ENCODE measurements around the gene MAP2K1.
"Not testable (repeated sequence)": the region's sequence is repeated elsewhere in the genome, so short reads cannot be mapped to it uniquely, and the experiment has no call there.

The MAP2K1 gene

DNA sequence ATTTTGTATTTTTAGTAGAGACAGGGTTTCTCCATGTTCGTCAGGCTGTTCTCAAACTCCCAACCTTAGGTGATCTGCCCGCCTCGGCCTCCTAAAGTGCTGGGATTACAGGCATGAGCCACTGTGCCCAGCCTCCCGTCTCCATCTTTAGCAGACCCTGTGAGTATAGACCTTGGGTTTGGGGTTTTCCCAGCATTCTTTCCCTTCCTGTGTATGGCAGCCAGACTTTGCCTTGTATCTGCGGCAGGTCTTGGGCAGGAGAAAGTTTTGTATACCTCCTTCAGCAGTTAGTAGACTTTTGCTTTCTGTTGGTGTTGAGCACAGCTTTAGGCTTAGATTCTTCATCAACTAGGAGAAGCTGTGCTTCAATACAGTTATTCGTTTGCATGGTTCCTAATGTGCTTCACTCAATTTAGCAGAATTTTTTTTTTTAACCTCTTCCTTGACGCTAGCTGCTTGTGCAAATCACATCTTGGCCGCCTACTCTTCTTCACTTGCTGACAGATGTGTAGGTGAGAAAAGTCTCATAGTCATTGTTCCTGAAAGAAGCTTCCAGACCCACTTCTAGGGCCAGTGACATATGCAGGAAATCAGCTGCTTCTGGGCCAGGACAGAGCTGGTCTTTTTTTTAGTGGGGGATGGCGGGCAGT is 38.4 kb downstream of the MAP2K1 start:
- no peak for DNase-seq (ENCODE audit: low read depth)

- no peak for DNase-seq (ENCODE audit: low read depth)
Observed at GRCh38 chr15:66425837-66426236, 39.1 kb downstream of the MAP2K1 start.

- DNase-seq (ENCODE audit: low read depth): no peak
Observed at GRCh38 chr15:66429117-66429516, 42.4 kb downstream of the MAP2K1 start.

- no peak for DNase-seq (ENCODE audit: low read depth)
Observed at GRCh38 chr15:66429546-66429945, 42.8 kb downstream of the MAP2K1 start.

DNA sequence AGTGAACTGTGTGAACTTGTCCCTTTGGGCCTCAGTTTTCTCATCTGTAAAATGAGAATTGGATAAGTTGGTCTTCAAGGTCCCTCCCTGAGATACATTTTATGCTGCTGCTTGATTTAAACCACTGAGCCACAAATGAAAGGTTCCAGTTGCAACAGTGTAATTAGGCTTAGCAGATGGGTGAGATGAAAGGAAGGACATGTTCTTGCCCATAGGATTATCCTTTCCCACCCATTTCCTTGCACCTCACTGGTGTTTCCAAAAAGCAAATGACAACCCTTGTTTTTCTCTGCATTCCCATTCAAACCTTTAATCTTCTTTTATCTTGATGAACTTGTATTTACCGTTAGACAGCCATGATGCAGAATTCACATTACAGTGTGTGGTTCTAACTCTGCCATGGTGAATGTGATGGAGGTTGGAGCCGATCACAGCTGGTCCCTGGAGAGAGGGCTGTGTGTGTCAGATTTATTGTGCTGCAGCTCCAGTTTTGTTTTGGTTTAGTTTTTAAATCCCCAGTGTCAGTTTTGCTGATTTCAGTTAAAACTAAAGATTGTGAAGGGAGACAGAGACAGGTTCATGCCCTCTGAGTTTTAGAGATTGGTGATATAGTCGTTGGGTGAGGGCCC is 44.0 kb downstream of the MAP2K1 start:
- DNase-seq (ENCODE audit: low read depth): no peak

DNA sequence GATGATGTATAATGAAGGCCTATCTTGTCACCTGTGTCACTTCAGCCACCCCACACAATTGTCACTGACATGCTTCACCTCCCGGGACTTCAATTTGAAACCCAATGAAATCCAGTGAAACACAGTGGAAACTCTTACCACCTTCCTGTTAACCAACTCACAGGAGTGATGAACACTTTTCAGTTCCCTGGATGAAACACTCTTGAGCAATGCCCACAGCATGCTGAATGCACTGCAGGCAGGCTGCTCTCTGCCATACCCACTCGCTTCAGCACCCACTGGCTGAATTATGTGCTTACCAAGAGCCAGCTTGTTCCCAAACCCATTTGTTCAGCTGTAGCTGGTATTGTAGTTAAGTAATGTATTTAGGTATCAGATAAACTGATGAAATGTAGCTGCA is 47.0 kb downstream of the MAP2K1 start:
- DNase-seq (ENCODE audit: low read depth): no peak

DNA sequence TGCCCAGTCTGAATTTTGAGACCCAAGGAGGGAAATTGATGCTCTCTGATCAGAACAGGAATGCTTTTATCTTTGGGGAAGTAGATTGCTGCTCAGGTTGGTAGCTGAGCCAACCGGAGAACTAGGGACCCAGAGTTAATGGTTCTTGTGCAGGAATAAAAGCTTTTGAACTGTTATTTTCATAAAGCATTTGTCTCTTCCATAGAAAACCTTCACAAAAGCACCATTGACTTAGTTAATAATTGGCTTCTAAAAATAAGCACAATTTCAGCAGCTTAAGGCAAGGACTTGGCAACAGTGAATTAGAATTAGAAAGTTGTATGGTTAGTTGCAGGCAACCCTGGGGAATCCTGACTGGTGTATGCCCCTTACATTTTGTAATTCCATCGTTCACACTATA is 53.8 kb downstream of the MAP2K1 start:
- no peak for DNase-seq (ENCODE audit: low read depth)

DNA sequence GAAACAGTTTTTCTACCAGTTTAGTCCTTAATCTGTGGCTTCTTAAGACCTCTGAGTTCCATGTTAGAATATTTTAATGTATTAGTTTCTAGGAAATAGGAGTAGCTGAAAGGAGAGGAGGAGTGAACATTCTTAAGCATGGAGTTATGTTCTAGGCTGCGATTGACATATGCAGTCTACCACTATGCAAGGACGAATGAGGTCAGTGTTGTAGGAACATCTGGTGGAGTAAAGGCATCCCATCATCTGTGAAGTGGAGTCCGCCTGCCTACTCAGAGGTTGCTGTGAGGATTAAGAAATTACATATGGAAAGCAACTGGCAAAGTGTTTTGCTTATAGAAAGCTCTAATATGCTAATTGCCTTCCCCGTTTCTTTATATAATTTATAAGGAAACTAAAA is 65.7 kb downstream of the MAP2K1 start:
- DNase-seq (ENCODE audit: low read depth): no peak

- no peak for DNase-seq (ENCODE audit: low read depth)
Observed at GRCh38 chr15:66452971-66453580, 66.4 kb downstream of the MAP2K1 start.

DNA sequence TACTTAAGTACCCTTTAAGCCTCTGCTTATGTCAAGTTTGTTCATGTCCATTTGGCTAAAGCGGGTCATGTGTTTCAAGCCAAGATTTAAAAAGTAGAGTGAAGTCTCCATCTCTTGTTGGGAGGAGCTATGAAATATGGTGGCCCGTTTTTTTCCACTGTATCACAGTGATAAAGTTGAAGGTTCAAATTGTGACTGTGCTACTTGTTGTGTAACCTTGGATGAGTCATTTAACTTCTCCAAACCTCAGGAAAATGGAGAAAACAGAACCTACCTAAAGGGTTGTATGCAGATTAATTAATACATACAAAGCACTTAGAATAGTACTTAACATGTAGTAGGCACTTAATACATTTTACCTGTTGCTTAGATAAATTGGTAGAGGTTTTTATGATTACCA is 67.4 kb downstream of the MAP2K1 start:
- DNase-seq (ENCODE audit: low read depth): no peak

DNA sequence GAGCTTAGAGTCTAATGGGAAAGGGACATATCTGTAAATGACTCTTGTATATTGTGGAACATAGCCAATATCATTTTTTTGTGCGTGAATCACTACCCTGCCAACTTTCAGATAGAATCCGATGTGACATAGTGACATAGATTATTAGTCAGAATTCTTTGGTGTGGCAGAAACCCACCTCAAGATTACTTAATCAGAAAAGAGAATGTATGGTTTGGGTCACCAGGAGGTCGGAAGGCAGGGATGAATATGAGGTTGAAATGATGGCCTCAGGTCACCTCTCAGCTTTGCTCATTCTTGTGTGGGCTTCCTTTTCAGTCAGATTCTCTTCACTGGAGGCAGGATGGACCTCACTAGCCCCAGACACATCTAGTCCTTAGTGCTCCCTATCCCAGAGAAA is 69.5 kb downstream of the MAP2K1 start:
- no peak for DNase-seq (ENCODE audit: low read depth)

- DNase-seq (ENCODE audit: low read depth): no peak
Observed at GRCh38 chr15:66459818-66460615, 73.3 kb downstream of the MAP2K1 start.

- not testable (repeated sequence) for DNase-seq (ENCODE audit: low read depth)
Observed at GRCh38 chr15:66461294-66461693, 74.6 kb downstream of the MAP2K1 start.

DNA sequence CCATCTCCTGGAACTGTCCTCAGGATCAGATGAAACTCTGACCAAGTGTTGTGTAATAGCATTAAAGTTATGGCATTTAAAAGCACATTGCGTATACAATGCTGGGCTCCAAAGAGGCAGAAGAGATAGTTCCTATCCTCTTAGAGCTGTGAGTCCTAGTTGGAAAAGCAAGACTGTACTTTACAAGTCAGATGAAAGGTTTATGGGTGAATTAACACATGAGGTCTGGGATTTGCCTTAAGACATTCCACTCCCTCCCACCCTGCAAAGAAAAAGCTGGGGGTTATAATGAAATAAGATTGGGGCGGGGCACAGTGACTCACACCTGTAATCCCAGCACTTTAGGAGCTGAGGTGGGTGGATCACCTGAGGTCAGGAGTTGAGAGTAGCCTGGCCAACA is 75.2 kb downstream of the MAP2K1 start:
- no peak for DNase-seq (ENCODE audit: low read depth)

GRCh38 chr15:66462627-66463026 is 75.9 kb downstream of the MAP2K1 start:
- no peak for DNase-seq (ENCODE audit: low read depth)

- not testable (repeated sequence) for DNase-seq (ENCODE audit: low read depth)
Observed at GRCh38 chr15:66465294-66465693, 78.6 kb downstream of the MAP2K1 start.

- DNase-seq (ENCODE audit: low read depth): not testable (repeated sequence)
Observed at GRCh38 chr15:66467162-66468040, 80.7 kb downstream of the MAP2K1 start.

GRCh38 chr15:66470825-66471224 is 84.1 kb downstream of the MAP2K1 start:
- not testable (repeated sequence) for DNase-seq (ENCODE audit: low read depth)

- DNase-seq (ENCODE audit: low read depth): no peak
Observed at GRCh38 chr15:66472176-66472999, 85.7 kb downstream of the MAP2K1 start.

GRCh38 chr15:66474135-66474534 is 87.4 kb downstream of the MAP2K1 start:
- DNase-seq (ENCODE audit: low read depth): no peak

DNA sequence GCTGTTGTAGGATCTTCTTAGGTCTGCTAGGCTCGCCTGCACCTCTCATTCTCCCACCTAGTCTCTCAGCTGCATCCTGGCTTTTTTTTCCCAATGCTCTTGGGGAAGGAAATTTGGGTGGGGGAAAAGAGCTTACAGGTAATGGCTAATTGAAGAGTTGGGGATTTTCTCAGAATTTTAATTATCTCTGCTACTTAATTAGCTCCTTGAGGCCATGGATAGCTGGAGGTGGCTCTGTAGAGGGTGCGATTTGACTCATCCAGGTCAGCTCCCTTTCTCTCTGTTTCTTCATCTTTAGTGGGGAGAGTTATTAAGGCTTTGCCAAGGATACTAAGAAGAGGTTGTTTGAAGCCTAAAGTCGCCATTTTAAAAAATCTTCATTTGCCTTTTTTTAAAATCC is 88.3 kb downstream of the MAP2K1 start:
- no peak for DNase-seq (ENCODE audit: low read depth)

All from stimulated activated CD4-positive, alpha-beta T cell treated with anti-CD3 and anti-CD28 coated beads, Interleukin-2, amount 100 ng/mL, for 4 hours (primary cell).